Activated CD8-positive, alpha-beta memory T cell treated with anti-CD3 and anti-CD28 coated beads, Interleukin-2, amount 50 U/mL, for 1 hour (primary cell): ENCODE results near the gene CCM2L.

Experiments used
- DNase-seq: peaks from one replicate; pipeline ENCODE4 v3.0.0-alpha.2; 2020; ENCODE audit errors: extremely low read depth

The CCM2L gene

GRCh38 chr20:31996996-31997395 lies 13.2 kb upstream of the CCM2L start:
- no peak for DNase-seq

DNA sequence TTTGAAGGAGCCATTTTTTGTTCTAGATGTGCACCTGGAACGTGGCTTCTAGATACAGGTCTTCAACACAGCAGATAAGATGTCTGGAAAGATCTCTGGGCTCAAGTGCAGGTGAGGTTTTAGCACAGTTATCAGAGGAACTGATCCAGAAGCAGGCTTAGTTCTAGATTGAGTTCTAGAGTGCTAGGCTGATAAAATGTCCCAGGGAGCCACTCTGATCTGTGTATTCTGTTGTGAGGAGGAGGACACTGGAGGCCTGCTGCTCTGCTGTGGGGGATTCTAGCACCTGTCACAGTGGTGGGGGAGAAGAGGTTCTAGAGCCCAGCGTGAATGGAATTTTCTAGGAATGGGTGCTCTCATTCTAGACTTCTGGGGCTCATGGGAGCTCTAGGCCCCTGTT lies 12.0 kb upstream of the CCM2L start:
- no peak for DNase-seq

GRCh38 chr20:32003325-32003724 lies 6.9 kb upstream of the CCM2L start:
- no peak for DNase-seq

- DNase-seq, result no peak
Observed at GRCh38 chr20:32004963-32005362, 5.3 kb upstream of the CCM2L start.

- no peak for DNase-seq
Observed at GRCh38 chr20:32006053-32006452, 4.2 kb upstream of the CCM2L start.

DNA sequence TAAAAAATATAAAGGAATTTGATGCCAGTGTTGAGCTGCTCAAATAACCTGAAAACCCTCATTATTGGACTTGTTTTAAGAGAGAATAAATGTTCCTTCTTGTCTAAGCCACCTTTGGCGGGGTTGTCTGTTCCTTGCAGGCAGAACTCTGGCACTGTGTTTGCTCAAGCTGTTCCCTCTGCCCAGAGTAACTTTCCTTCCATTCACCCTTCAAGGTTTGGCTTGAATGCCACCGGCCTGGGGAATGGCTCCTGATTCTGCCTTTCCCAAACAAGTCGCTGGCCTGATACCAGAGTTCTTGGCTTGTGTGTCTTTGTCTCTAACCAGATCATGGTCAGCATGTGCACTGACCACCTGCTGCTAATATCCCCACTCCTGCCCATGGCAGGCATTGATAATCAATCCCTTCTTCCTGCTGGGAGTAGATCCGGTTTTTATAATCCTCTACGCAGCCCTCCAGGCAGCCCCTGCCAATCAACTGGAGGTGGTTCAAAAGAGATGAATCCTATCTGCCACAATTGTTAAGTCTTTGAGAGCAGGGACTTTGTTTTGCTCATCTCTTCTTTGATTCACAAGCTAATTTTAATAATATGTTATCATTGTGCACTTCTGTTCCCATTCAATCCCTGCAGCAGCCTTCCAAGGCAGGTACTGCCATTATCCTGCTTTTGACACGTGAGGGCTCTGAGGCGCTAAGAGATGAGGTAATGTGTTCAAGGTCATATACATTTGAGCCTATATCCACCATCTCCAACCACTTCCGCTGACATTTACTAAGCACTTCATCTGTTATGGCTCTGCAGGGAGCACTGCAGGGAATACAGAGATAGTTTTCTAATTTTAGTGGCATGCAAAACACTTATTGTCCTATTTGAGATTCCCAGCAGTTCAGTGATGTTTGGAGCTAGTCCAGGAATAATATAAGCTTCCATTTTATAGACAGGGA lies 3.1 kb upstream of the CCM2L start:
- no peak for DNase-seq

- no peak for DNase-seq
Observed at GRCh38 chr20:32007787-32008616, 2.2 kb upstream of the CCM2L start.

GRCh38 chr20:32009564-32009963 lies 674 bp upstream of the CCM2L start:
- no peak for DNase-seq

DNA sequence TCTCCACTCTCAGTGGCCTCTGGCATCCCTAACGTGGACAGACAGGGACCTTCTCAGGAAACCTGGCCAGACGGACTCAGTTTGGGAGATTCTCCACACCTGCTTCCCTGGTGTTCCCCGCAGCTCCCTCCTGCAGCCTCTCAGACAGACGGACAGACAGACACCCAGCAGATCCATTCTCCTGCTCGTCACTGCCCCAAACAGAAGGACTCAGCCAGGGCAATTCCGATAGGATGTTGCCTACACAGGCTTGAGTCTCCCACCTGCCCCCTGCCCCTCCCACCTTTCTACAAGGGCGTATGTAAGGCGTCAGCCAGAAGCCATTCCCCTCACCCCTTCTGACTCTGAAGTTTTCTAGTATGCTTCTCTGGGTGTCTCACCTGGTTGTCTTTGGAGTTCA lies 428 bp downstream of the CCM2L start:
- DNase-seq, result no peak

DNA sequence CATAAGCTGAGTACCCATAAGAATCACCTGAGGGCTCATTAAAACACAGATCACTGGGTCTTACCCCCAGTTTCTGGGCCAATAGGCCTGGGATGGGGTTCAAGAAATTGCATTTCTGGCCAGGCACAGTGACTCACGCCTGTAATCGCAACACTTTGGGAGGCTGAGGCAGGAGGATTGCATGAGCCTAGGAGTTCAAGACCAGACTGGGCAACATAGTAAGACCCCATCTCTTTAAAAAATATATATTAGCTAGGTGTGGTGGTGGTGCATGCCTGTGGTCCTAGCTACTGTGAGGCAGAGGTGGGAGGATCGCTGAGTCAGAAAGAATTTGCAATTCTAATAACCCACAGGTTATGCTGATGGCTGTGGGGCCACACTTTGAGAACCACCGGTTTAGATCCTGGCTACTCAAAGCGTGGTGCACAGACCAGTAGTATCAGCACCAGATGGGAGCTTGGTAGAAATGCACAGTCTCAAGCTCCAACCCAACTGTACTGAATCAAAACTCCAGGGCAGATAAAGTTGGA lies 2.0 kb downstream of the CCM2L start:
- no peak for DNase-seq

DNA sequence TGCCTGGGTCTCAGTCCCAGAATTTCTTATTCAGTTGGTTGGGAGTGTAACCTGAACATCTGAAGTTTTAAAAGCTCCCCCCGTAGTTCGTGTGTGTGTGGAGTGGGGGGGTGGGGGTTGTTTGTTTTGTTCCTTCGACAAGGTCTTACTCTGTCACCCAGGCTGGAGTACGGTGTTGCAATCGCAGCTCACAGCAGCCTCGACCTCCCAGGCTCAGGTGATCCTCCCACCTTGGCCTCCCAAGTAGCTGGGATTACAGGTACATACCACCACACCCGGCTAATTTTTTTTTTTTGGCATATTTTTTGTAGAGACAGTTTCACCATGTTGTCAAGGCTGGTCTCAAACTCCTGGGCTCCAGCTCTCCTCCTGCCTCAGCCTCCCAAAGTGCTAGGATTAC lies 3.1 kb downstream of the CCM2L start:
- DNase-seq, result no peak

GRCh38 chr20:32017711-32018251 lies 7.5 kb downstream of the CCM2L start:
- peak; percentile 9 for DNase-seq

GRCh38 chr20:32018269-32019155 lies 8.3 kb downstream of the CCM2L start:
- DNase-seq, result no peak

DNA sequence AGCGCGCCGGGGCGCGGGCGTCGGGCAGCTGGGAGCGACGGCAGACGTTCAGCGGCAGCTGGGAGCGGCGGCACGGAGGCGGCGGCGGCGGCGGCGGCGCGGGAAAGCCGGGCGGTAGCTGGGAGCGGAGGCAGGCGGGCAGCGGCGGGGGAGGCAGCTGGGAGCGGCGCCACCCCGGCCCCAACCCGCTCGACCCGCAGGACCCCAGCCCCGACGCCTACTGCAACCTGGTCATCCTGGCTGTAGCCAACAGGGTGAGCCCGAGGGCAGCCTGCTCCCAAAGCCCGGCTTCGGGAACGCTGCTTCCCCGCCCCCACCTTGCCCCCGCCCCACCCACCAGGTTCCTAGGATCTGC lies 8.9 kb downstream of the CCM2L start:
- no peak for DNase-seq

- no peak for DNase-seq
Observed at GRCh38 chr20:32019563-32020463, 9.6 kb downstream of the CCM2L start.

GRCh38 chr20:32021091-32021490 lies 10.9 kb downstream of the CCM2L start:
- no peak for DNase-seq

GRCh38 chr20:32024683-32025295 lies 14.6 kb downstream of the CCM2L start:
- DNase-seq, result no peak

DNA sequence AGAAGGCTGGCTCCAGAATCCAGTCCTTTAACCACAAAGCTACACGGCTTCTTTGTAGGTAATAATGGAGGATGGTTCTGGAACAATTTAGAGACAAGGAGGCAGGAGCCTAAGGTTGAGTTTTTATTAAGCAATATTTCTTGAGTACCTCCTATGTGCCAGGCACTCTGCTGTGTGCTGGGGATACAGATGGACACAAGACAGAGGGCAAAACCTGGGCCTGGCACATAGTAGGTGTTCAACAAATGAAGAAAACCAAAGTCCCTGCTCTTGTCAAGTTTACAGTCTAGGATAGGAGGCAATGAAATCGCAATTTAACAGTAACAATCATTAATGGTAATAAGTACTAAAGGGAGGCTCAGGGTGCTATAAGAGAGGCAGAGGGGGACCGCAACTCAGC lies 17.4 kb downstream of the CCM2L start:
- no peak for DNase-seq

DNA sequence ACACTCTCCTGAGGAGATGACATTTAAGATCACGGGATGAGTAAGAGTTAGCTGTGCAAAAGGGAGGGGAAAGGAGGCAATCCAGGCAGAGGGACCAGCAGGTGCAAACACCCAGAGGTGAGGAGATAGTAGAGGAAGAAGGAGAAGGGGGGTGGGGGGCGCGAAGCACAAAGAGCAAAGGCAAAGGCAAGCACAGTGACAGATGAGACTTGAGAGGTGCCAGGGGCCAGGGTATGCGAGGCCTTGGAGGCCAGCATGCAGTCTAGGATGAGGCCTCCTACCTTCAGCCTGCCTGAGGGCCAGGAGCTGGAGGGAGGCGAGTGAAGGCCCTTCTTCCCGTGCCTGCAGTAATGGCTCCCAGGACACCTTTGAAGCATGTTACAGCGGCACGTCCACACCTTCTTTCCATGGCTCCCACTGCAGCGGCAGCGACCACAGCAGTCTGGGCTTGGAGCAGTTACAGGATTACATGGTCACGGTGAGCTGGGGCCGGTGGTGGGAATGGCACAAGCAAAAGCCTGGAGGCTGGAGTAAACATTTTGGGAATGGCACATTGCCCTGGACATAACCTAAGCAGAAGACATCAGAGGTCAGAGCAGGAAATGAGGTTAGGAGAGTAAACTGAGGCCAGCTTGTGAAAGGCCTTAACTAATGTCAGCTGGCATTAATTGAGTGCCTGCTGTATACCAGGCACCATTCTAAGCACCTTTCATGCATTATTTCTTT lies 18.6 kb downstream of the CCM2L start:
- no peak for DNase-seq
